DMS 273 treated with DMSO at 0.1 percent for 48 hours (cell line): ENCODE results near the gene ITGA11.

ENCODE experiments used
- DNase-seq: peaks from one replicate; lab custom pipeline; 2025; lab: John Stamatoyannopoulos, UW

ITGA11 gene

GRCh38 chr15:68431792-68432401 lies at the start of gene ITGA11:
Gene ITGA11 (minus strand): TSS chr15:68432163. CDS start chr15:68432066, 97 bp downstream.
- DNase-seq = peak; percentile 18

DNA sequence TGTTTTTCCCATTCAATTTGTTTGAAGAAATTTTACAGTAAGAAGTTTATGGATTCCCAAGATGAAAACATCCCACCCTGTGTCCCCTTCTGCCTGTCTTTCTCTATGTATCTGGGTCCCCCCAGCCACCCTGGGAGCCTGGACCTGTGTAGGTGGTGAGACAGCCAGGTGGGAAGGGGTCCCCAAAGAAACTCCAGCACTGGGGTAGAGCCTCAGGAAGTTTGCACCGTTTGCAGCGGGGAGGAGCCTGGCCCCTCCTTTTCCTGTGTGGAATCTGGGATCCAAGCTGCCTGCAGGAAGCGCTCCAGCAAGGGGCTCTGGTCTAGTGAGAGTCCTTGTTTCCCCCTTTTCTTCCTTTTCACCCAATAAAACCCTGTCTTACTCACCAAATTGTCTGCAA lies 49.4 kb upstream of the ITGA11 start:
- no peak for DNase-seq

DNA sequence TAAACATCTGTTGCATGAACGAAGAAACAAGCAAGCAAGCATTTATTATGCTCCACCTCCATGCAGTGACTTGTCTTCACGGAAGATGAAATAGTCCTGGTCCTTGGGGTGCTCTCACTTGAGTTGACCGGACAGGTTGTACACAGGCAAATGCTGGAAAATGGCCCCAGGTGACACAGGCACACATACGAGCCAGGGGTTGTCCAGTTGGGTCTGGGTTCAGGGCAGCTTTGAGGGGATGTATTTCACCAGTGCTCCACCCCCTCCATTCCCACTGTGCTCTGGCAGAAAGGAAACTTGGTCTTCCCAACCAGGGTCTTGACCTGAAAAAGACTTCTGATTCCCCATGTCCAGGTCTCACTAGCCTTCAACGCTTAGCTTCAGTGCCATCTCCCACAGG lies 48.3 kb upstream of the ITGA11 start:
- DNase-seq = no peak

DNA sequence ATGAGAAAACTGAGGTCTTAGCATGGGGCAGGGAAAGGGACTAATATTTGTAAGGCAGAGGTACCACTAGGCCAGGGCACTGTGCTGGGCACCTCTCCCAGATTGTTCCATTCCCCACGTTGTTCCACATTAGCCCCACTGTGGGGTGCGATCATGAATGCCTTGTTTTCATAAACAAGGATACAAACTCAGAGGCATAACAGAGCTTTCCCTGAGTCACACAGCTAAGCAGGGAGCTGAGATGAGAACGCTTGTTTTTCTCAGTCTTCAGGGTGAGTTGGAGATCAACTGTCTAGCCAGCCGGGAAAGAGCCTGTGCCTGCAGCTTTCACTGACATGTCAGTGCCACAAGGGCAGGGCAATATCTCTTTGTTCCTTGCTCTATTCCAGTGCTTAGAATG lies 47.9 kb upstream of the ITGA11 start:
- no peak for DNase-seq

DNA sequence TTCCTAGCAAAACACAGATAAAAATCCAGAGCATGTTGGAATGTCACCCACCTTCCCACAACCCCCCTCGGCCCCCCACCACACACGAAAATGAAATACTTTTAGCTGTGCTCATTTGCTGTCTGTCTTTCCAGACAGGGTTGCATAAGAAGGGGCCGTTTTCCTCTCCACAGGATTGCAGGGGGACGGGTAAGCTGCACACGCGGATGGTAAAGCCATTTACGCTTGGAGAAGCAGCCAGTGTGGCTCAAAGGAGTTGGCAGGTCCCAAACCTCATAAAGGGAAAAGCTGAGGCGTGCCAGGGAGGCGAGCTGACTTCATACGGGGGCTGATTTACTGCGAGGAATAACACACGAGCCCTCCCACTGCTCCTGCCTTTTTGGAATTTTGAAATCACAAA lies 47.4 kb upstream of the ITGA11 start:
- DNase-seq = no peak

DNA sequence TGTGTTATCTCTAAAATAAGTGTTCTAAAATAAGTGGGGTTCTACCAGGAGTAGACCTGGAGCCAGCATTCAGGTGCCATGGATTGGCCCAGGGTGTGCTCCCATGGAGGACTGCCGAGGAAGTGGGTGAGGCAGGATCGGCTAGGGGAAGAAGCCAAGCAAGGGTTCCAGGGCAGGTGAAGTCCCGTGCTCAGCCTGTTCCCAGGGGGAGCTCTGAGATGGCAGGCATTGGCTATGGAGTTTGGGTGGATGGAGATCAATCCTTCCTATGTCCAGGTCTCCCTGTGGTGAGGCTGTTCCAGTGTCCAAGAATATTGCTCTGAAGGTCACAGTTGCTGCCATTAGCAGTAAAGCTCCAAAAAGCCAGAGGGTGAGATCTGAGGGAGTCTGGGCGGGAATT lies 46.9 kb upstream of the ITGA11 start:
- DNase-seq = no peak

DNA sequence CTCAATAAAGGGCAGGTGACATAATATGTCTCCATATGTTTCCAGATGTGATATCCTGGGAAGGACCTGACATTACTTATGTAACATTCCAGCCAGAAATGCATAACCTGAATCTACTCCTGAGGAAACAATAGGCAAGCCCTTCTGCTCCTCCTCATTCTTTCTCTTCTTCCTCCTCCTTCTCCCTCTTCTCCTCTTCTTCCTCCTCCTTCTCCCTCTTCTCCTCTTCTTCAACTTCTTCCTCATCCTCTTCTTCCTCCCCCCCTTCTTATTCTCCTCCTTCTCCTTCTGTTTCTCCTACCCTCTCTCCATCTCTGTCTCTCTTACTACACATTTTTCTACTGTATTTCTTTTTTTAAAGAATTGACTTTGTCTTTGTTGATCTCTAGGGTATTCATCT lies 43.5 kb upstream of the ITGA11 start:
- no peak for DNase-seq

GRCh38 chr15:68471541-68471940 lies 39.6 kb upstream of the ITGA11 start:
- no peak for DNase-seq

DNA sequence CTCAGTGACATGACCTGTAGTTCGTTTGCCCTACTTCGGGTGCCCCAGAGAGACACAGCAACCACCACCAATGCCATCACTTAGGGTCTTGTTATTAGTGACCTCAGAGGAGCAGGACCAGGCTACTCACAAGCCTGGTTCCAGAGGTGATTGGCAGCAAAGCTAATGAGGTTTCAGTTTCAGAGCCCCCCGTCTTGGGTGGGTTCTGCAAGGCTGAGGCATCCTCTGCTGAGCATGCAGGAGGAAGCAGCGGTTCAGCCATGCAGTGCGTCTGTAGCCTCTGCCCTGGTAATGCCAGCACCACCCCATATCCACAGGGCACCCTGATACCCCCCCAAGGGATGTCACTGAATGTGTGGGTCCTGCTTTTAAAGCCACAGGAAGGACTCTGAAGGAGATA lies 39.0 kb upstream of the ITGA11 start:
- no peak for DNase-seq

DNA sequence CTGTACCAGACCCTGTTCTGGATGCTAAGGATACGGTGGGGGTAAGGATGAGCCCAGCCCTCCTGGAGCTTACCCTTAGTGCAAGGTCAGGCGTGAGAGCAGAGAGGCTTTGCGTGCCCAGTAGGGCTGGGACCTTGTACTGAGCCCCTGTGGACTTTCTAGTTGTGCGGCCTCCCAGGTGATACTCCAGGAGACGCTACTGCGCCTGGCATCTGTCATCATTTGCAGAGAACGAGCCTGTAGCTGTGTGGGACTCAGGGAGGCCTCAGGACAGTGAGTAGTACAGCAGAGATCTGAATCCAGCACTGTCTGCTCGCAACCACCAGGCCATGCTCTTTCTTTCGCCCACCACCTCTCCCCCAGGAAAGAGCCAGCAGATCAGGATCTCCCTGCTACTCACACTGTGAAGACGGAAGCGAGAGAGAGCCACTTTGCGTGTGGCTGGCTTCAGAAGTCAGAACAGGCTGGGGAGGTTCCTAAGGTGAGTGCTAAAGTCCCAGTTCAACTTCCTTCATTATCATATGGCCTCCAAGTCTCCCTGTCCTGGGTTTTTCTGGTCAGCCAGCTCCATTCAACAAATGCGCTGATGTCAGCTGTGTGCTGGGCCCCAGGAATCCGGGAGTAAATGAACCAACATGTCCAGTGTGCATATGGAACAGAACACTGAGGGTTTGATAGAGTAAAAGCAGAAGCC lies 38.2 kb upstream of the ITGA11 start:
- no peak for DNase-seq

- DNase-seq = no peak
These were observed 37.4 kb upstream of the ITGA11 start for GRCh38 chr15:68469162-68470048.

- DNase-seq = no peak
These were observed 34.9 kb upstream of the ITGA11 start for GRCh38 chr15:68466876-68467275.

DNA sequence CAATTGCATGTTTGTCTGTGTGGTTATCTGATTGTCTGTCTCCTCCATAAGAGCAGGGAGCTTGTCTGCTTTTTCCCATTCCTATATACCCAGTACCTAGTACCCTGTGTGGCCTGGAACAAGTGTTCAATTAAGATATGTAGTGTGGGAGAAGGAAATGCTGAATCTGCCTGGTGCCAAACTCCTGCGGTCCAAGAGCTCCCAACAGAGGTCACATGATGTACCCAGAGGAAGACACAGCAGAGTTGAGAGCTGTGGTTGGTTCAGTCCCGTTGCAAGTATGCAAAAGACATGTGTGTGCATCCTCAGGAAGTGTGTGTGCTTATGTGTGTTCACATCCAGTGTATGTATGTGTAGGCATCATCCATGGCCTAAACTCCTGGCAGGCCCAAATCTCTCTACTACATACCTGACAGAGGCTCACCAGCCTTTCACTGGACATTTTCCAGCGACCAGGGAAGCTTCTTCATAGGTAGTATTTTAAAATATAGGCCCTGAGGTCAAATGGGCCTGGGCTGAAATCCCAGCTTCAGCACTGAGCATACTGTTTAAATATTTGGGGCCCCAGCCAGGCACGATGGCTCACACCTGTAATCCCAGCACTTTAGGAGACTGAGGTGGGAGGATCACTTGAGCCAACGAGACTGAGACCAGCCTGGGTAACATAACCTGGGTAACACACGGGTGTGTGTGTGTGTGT lies 34.0 kb upstream of the ITGA11 start:
- no peak for DNase-seq

GRCh38 chr15:68464448-68465090 lies 32.6 kb upstream of the ITGA11 start:
- DNase-seq = no peak

DNA sequence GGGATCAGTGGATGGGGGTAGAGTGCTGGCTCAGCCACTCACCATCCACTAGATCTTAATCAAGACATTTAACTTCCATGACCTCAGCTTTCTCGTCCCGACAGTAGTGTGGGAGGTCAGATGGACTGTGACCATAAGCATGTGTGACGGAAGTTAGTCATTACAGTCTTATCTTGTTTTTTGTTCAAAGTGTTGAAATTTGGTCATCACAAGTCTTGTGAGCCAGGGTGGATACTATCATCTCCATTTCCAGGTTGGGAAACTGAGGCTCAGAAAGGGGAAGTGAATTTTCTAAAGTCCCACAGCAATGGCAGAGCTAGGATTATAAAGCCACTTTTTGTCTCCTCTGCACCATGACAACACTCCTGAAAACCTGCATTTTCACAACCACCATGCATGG lies 32.0 kb upstream of the ITGA11 start:
- no peak for DNase-seq

DNA sequence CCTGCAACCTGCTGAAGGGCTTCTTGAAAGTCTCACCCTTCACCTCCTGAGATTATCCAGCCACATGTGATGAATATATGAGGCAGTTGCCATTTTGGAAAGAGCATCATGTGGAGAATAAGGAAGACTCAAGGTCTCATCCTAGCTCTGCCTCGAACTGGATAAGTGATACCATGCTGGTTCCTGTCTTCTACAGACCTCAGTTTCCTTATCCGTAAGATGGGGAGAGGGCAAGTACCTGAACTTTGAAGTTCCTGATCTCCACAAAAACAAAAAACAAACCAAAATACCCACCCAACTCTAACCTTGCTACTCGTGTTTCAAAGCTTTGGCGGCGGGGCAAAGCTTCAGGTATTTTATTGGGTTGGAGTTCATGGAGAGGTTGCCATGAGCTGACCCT lies 31.5 kb upstream of the ITGA11 start:
- DNase-seq = no peak

DNA sequence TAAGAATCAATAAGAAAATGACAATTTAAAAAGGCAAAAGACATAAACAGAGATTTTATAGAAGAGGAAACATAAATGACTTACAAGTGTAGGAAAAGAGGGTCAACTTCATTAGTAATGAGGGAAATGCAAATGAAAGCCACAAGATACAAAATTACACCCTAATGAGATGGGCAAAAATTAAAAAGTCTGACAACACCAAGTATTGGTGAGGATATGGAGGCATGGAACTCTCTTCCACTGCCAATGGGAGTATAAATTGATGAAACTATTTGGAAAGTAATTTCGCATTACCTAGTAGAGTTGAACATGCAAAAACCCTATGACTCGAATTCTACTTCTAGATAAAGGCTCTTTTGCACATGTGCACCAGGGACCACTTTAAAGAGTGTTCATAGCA lies 28.2 kb upstream of the ITGA11 start:
- DNase-seq = no peak

- no peak for DNase-seq
These were observed 18.2 kb upstream of the ITGA11 start for GRCh38 chr15:68450192-68450591.

GRCh38 chr15:68449389-68449788 lies 17.4 kb upstream of the ITGA11 start:
- DNase-seq = no peak

- DNase-seq = no peak
These were observed 16.2 kb upstream of the ITGA11 start for GRCh38 chr15:68447976-68448755.

- DNase-seq = no peak
These were observed 15.2 kb upstream of the ITGA11 start for GRCh38 chr15:68447209-68447608.
